Lower leg skin (tissue), 3 donors: ENCODE results near the gene RBM6.

Experiments used
- POLR2A ChIP-seq, 2 donors: fragments of 450-650 bp; IDR thresholded peaks; one replicate each; pipeline ENCODE4 v1.6.1; 2016 to 2017; ENCODE audit warnings: antibody characterized with exemption in 2 of 2, mild to moderate bottlenecking in 1 of 2, moderate library complexity in 1 of 2
- TF ChIP-seq, protein P1 (sequence below), 3 donors: fragments of 450-650 bp; IDR thresholded peaks; one replicate each; pipeline ENCODE4 v1.5.1; 2016; ENCODE audit warnings: antibody characterized with exemption in 3 of 3, mild to moderate bottlenecking in 3 of 3, moderate library complexity in 2 of 3

DNA sequence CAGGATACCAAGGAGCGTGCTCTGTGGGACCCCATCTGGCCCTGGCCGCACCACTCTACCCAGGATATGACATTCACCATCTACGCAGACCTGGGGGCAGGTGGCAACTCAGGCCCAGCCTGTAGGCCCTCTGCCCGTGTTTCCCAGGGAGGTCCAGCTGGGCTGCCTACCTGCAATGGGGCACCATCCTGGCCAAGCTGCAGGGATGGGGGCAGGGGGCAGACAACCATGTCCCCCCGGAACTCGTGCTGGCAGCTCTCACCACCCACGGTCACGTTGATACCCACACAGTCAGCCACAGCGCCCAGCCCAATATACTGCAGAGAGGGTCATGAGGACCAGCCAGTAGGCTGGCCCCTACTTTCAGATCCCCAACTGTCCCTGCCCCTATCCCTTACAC is 44.2 kb upstream of the RBM6 start:
- TF ChIP-seq, protein P1, sequence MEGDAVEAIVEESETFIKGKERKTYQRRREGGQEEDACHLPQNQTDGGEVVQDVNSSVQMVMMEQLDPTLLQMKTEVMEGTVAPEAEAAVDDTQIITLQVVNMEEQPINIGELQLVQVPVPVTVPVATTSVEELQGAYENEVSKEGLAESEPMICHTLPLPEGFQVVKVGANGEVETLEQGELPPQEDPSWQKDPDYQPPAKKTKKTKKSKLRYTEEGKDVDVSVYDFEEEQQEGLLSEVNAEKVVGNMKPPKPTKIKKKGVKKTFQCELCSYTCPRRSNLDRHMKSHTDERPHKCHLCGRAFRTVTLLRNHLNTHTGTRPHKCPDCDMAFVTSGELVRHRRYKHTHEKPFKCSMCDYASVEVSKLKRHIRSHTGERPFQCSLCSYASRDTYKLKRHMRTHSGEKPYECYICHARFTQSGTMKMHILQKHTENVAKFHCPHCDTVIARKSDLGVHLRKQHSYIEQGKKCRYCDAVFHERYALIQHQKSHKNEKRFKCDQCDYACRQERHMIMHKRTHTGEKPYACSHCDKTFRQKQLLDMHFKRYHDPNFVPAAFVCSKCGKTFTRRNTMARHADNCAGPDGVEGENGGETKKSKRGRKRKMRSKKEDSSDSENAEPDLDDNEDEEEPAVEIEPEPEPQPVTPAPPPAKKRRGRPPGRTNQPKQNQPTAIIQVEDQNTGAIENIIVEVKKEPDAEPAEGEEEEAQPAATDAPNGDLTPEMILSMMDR (IDR thresholded peaks at IDR 0.05): no peak
- no peak for TF ChIP-seq POLR2A (IDR thresholded peaks at IDR 0.05)
